Liver (tissue), 9 donors: ENCODE data around the gene SEPTIN14. TPM values are rescaled to one million over a fixed set of nuclear protein-coding genes. Genes with fewer than 3 reads are reported as not detected.
"Not testable (repeated sequence)": the region's sequence is repeated elsewhere in the genome, so short reads cannot be mapped to it uniquely, and the experiment has no call there.

Experiments used
- DNase-seq: peaks from one replicate; pipeline ENCODE4 v3.0.0-alpha.2; 2017; ENCODE audit warnings: low spot score
- H3K27ac ChIP-seq, 2 donors: one replicate each; pipeline ENCODE4 v1.7.0; 2013; ENCODE audit warnings: inconsistent platforms in 2 of 2, low read length in 2 of 2, control low read depth in 1 of 2, low read depth in 1 of 2, mild to moderate bottlenecking in 1 of 2
- H3K27me3 ChIP-seq, 4 donors: one replicate each; pipeline versions ENCODE4 v1.6.1 to v1.7.0; 2013; ENCODE audit warnings: low read length in 3 of 4, inconsistent platforms in 1 of 4, mild to moderate bottlenecking in 1 of 4, moderate library complexity in 1 of 4; ENCODE audit not compliant: control insufficient read depth in 4 of 4, insufficient read depth in 4 of 4
- H3K36me3 ChIP-seq, 4 donors: one replicate each; pipeline versions ENCODE4 v1.6.1 to v1.7.0; 2013; ENCODE audit warnings: low read length in 3 of 4, mild to moderate bottlenecking in 3 of 4, low read depth in 1 of 4, moderate library complexity in 1 of 4; ENCODE audit not compliant: control insufficient read depth in 4 of 4, insufficient read depth in 3 of 4
- H3K4me1 ChIP-seq, 4 donors: one replicate each; pipeline versions ENCODE4 v1.6.1 to v1.7.0; 2013; ENCODE audit warnings: low read length in 3 of 4, mild to moderate bottlenecking in 3 of 4, moderate library complexity in 1 of 4; ENCODE audit not compliant: control insufficient read depth in 4 of 4, insufficient read depth in 4 of 4
- H3K4me3 ChIP-seq, 3 donors: one replicate each; pipeline versions ENCODE4 v1.6.1 to v1.7.0; 2013; ENCODE audit warnings: low read length in 3 of 3, control low read depth in 1 of 3, low read depth in 1 of 3, mild to moderate bottlenecking in 1 of 3
- H3K9ac ChIP-seq, 2 donors: one replicate each; pipeline ENCODE4 v1.7.0; 2013; ENCODE audit warnings: low read length in 2 of 2, mild to moderate bottlenecking in 2 of 2, moderate library complexity in 2 of 2, control low read depth in 1 of 2, low read depth in 1 of 2
- H3K9me3 ChIP-seq, 4 donors: one replicate each; pipeline versions ENCODE4 v1.6.1 to v1.7.0; 2013; ENCODE audit warnings: low read length in 3 of 4; ENCODE audit not compliant: control insufficient read depth in 4 of 4
- EGR1 ChIP-seq, 2 donors: IDR thresholded peaks; 2 replicates each; pipeline ENCODE4 v1.6.1; 2016 to 2018; ENCODE audit warnings: antibody characterized with exemption in 2 of 2, low read depth in 2 of 2
- FOXA1 ChIP-seq: IDR thresholded peaks from 2 replicates; pipeline ENCODE4 v1.6.1; 2016; ENCODE audit warnings: antibody characterized with exemption
- FOXA2 ChIP-seq: IDR thresholded peaks from 2 replicates; pipeline ENCODE4 v1.6.1; 2016; ENCODE audit warnings: antibody characterized with exemption
- GABPA ChIP-seq, 2 donors: IDR thresholded peaks in 1 of 2; conservative IDR thresholded peaks in 1 of 2; 2 replicates each; pipeline ENCODE4 v1.6.1; 2016; ENCODE audit warnings: antibody characterized with exemption in 2 of 2, mild to moderate bottlenecking in 1 of 2, moderate library complexity in 1 of 2
- HNF4A ChIP-seq, 2 donors: conservative IDR thresholded peaks; 2 replicates each; pipeline ENCODE4 v1.6.1; 2016; ENCODE audit warnings: antibody characterized with exemption in 2 of 2, mild to moderate bottlenecking in 2 of 2
- HNF4G ChIP-seq: IDR thresholded peaks from 2 replicates; pipeline ENCODE4 v1.6.1; 2016; ENCODE audit warnings: antibody characterized with exemption
- JUND ChIP-seq, 2 donors: IDR thresholded peaks; 2 replicates each; pipeline ENCODE4 v1.6.1; 2016; ENCODE audit warnings: antibody characterized with exemption in 2 of 2
- NR2F2 ChIP-seq: IDR thresholded peaks from 2 replicates; pipeline ENCODE4 v1.6.1; 2016; ENCODE audit warnings: antibody characterized with exemption
- TAF1 ChIP-seq: conservative IDR thresholded peaks from 2 replicates; pipeline ENCODE4 v1.6.1; 2016; ENCODE audit warnings: antibody characterized with exemption, mild to moderate bottlenecking
- YY1 ChIP-seq: IDR thresholded peaks from 2 replicates; pipeline ENCODE4 v1.6.1; 2016; ENCODE audit warnings: antibody characterized with exemption, mild to moderate bottlenecking
- WGBS: extraction: QIAGEN DNeasy Blood & Tissue Kit; methylation state at CpG from one replicate; pipeline ENCODE4 v1.1.7; 2013; 5-methylcytosine and 5-hydroxymethylcytosine counted together
- polyA plus RNA-seq, 2 donors: library from polyadenylated mRNA; stranded (reverse) in 1 of 2; unstranded in 1 of 2; fragments of 200-250 nt in 1 of 2; fragments of >200 nt in 1 of 2; fragmentation: Nextera tagmentation in 1 of 2; extraction: Ambion mirVana in 1 of 2; gene quantifications; one replicate each; pipeline versions ENCODE4 v1.2.1 to v1.2.3, GENCODE V29; 2013 to 2015
- total RNA-seq, 2 donors: library from RNA; depleted of rRNA; stranded (reverse); fragments of >200 nt; gene quantifications; one replicate each; pipeline ENCODE4 v1.2.3, GENCODE V29; 2014
- TF ChIP-seq, protein P1 (sequence below): IDR thresholded peaks from 2 replicates; pipeline ENCODE4 v1.6.1; 2016; ENCODE audit warnings: antibody characterized with exemption
- TF ChIP-seq, protein P2 (sequence below): fragments of 150-350 bp; IDR thresholded peaks from 2 replicates; pipeline ENCODE4 v1.5.1; 2017; ENCODE audit warnings: improper control_type of control experiment, low read depth, low read length; ENCODE audit not compliant: missing input control
- TF ChIP-seq, protein P3 (sequence below): IDR thresholded peaks from 2 replicates; pipeline ENCODE4 v1.6.1; 2016; ENCODE audit warnings: antibody characterized with exemption, mild to moderate bottlenecking
- donor health status: healthy.
- donor health status: healthy.
- donor health status: healthy.
- donor health status: healthy.
- donor health status: healthy.

Gene SEPTIN14
- total and polyA plus RNA-seq, 4 donors, result not detected

DNA sequence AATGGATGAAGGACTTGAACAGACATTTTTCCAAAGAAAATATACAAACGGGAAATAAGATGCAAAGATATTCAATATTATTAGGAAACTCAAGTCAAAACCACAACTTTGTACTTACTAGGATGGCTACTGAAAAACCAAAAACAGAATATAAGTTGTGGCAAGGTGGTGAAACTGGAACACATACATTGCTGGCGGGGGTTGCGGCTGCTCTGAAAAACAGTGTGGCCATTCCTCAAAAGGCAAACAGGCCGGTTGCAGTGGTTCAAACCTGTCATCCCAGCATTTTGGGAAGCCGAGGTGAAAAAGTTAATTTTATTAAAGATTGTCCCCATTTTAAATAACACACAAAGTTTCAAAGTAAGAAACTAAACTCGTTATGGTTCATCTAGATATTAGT lies 14.8 kb upstream of the SEPTIN14 start (continued):
- TF ChIP-seq EGR1 (IDR thresholded peaks at IDR 0.05; ENCODE audit: low read depth in 2 of 2), result no peak
- TF ChIP-seq JUND (IDR thresholded peaks at IDR 0.05), result no peak

DNA sequence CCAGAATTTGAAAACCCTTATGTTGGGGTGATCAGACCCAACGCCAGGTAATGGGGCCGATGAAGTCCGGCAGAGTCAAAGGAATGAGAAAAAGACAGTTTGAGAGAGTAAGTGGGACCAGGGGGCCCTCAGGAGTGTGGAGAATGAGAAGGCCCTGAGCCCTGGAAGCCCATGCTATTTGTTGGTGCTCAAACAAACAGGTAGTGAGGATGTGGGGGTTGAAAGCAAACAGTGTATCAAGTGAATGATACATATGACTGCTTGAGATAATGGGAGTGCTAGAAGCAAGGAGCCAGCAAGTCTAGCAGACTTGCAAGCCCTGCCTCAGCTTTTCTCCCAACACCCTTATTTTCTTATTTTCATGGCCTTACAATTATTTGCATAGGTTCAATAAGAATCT lies 11.2 kb upstream of the SEPTIN14 start:
- Histone ChIP-seq H3K4me1 (no peaks in the 10 kb centered on the region), H3K9me3 (peaks cover 0 to 2% (median 0%) of the 10 kb centered on the region in 4 donors), H3K27me3 (no peaks in the 10 kb centered on the region), H3K36me3 (no peaks in the 10 kb centered on the region), H3K9ac (no peak overlapping the region), H3K4me3 (no peak overlapping the region), H3K27ac (no peak overlapping the region)
- WGBS, result 77% methylated on average over 3 of the region's 3 CpGs
- DNase-seq, result no peak
- TF ChIP-seq TAF1 (no peak), HNF4G (no peak), HNF4A (conservative IDR thresholded peaks at IDR 0.05) (no peak), YY1 (no peak), EGR1 (IDR thresholded peaks at IDR 0.05; ENCODE audit: low read depth in 2 of 2) (no peak), GABPA (IDR thresholded peaks at IDR 0.05 in 1 of 2, conservative IDR thresholded peaks at IDR 0.05 in 1 of 2) (no peak), FOXA1 (no peak), JUND (IDR thresholded peaks at IDR 0.05) (no peak), NR2F2 (no peak)
- TF ChIP-seq, protein P1, sequence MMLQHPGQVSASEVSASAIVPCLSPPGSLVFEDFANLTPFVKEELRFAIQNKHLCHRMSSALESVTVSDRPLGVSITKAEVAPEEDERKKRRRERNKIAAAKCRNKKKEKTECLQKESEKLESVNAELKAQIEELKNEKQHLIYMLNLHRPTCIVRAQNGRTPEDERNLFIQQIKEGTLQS, result no peak
- TF ChIP-seq, protein P2, sequence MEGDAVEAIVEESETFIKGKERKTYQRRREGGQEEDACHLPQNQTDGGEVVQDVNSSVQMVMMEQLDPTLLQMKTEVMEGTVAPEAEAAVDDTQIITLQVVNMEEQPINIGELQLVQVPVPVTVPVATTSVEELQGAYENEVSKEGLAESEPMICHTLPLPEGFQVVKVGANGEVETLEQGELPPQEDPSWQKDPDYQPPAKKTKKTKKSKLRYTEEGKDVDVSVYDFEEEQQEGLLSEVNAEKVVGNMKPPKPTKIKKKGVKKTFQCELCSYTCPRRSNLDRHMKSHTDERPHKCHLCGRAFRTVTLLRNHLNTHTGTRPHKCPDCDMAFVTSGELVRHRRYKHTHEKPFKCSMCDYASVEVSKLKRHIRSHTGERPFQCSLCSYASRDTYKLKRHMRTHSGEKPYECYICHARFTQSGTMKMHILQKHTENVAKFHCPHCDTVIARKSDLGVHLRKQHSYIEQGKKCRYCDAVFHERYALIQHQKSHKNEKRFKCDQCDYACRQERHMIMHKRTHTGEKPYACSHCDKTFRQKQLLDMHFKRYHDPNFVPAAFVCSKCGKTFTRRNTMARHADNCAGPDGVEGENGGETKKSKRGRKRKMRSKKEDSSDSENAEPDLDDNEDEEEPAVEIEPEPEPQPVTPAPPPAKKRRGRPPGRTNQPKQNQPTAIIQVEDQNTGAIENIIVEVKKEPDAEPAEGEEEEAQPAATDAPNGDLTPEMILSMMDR, result no peak
- TF ChIP-seq, protein P3, sequence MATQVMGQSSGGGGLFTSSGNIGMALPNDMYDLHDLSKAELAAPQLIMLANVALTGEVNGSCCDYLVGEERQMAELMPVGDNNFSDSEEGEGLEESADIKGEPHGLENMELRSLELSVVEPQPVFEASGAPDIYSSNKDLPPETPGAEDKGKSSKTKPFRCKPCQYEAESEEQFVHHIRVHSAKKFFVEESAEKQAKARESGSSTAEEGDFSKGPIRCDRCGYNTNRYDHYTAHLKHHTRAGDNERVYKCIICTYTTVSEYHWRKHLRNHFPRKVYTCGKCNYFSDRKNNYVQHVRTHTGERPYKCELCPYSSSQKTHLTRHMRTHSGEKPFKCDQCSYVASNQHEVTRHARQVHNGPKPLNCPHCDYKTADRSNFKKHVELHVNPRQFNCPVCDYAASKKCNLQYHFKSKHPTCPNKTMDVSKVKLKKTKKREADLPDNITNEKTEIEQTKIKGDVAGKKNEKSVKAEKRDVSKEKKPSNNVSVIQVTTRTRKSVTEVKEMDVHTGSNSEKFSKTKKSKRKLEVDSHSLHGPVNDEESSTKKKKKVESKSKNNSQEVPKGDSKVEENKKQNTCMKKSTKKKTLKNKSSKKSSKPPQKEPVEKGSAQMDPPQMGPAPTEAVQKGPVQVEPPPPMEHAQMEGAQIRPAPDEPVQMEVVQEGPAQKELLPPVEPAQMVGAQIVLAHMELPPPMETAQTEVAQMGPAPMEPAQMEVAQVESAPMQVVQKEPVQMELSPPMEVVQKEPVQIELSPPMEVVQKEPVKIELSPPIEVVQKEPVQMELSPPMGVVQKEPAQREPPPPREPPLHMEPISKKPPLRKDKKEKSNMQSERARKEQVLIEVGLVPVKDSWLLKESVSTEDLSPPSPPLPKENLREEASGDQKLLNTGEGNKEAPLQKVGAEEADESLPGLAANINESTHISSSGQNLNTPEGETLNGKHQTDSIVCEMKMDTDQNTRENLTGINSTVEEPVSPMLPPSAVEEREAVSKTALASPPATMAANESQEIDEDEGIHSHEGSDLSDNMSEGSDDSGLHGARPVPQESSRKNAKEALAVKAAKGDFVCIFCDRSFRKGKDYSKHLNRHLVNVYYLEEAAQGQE, result no peak

DNA sequence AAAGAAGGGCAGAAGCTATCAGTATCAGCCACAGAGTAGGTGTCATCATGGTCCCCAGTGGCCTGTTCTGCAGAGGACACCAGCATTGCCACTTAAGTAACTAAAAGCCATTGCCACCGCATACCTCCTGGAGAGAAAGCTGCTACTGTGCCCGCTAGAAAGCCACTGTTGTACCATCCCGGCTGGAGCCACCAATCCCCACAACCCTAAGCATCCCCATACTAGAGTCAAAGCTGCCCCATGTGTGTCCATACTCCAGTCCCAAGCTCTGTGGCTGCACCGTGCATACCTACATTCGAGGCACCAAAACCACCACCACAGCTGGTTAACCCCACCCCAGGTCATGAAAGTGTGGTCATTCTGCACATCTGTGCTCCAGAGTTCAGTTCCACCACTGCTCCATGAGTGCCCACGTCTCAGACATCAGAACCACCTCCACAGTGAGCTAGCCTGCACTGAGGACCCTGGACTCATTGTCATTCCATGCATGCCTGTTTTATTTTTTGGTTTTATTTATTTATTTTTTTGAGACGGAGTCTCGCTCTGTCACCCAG lies 9.5 kb upstream of the SEPTIN14 start:
- DNase-seq, result no peak
- Histone ChIP-seq H3K4me1 (no peaks in the 10 kb centered on the region), H3K36me3 (no peaks in the 10 kb centered on the region), H3K27me3 (no peaks in the 10 kb centered on the region), H3K9ac (no peak overlapping the region), H3K27ac (no peak overlapping the region), H3K4me3 (no peak overlapping the region), H3K9me3 (peaks cover 0 to 2% (median 0%) of the 10 kb centered on the region in 4 donors)
- 86% methylated on average over 8 of the region's 8 CpGs for WGBS
- no peak for TF ChIP-seq JUND (IDR thresholded peaks at IDR 0.05)
- TF ChIP-seq FOXA2, result no peak

DNA sequence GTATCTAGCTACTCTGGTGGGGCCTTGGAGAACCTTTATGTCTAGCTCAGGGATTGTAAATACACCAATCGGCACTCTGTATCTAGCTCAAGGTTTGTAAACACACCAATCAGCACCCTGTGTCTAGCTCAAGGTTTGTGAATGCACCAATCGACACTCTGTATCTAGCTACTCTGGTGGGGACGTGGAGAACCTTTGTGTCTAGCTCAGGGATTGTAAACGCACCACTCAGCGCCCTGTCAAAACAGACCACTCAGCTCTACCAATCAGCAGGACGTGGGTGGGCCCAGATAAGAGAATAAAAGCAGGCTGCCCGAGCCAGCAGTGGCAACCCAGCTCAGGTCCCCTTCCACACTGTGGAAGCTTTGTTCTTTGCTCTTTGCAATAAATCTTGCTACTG lies 6.4 kb upstream of the SEPTIN14 start:
- 69% methylated on average over 6 of the region's 7 CpGs for WGBS
- not testable (repeated sequence) for H3K4me3 ChIP-seq, H3K9ac ChIP-seq, H3K27me3 ChIP-seq, H3K27ac ChIP-seq, DNase-seq, H3K36me3 ChIP-seq, H3K4me1 ChIP-seq, H3K9me3 ChIP-seq

DNA sequence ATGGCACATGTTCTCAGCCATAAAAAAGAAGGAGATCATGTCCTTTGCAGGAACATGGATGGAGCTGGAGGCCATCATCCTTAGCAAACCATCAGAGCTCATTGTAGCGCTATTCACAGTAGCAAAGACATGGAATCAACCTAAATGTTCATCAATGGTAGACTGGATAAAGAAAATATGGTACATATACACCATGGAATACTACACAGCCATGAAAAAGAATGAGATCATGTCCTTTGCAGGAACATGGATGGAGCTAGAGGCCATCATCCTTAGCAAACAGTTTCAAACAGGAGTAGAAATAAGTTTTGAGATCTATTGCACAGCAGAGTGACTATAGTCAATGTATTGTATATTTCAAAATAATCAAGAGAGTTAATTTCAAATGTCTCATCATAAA lies 17.4 kb downstream of the SEPTIN14 start:
- WGBS, result 52% methylated on average over 1 of the region's 1 CpG
- not testable (repeated sequence) for H3K4me1 ChIP-seq, DNase-seq, H3K27ac ChIP-seq, H3K4me3 ChIP-seq, H3K27me3 ChIP-seq, H3K9ac ChIP-seq, H3K9me3 ChIP-seq, H3K36me3 ChIP-seq
